K562 (cell line): ENCODE measurements around the gene CSTF1. TPM values are rescaled to one million over a fixed set of nuclear protein-coding genes. Genes with fewer than 3 reads are reported as not detected.

Experiments
- ATAC-seq: fragments of 200-7000 bp; cut with Tn5 transposase; 3 replicates; pipeline ENCODE4 v1.9.1; 2020; ENCODE audit warnings: moderate library complexity
- BruUV-seq: library from RNA; stranded (reverse); fragments of 400-500 nt; replicated peaks from 2 replicates; lab custom pipeline; 2021; lab: Mats Ljungman, UMichigan
- CTCF ChIA-PET: fragments of 300-600 bp; formaldehyde crosslinking; extraction: SDS; loops from one replicate; lab custom pipeline; 2021; ENCODE audit warnings: low intra/inter-chr PET ratio; lab: Yijun Ruan, JAX
- POLR2A ChIA-PET: fragments of 300-600, 350-650 bp; sonication (Branson Sonifier 250); formaldehyde crosslinking; extraction: SDS; loops from one replicate; lab custom pipeline; 2021; ENCODE audit warnings: antibody characterized with exemption, inconsistent platforms; lab: Yijun Ruan, JAX
- DNase-seq, 4 experiments: peaks; one replicate each; pipeline versions ENCODE4 v3.0.0 to v3.0.0-alpha.2; 2011 to 2018; ENCODE audit warnings: low spot score in 3 of 4, mixed read lengths in 3 of 4; ENCODE audit errors: extremely low read depth in 1 of 4
- FAIRE-seq: peaks from 2 replicates; lab custom pipeline; 2011; peaks lifted over from hg19 to GRCh38; lab: Jason Lieb, UNC
- H2AFZ ChIP-seq: 2 replicates; pipeline ENCODE4 v1.6.0; 2011; ENCODE audit warnings: low read depth, low read length, control low read depth, inconsistent platforms
- H3K27ac ChIP-seq: fragments of 200-600 bp; 3 replicates; pipeline ENCODE4 v1.8.0; 2011; ENCODE audit warnings: low read depth, mild to moderate bottlenecking, control low read depth, inconsistent platforms, low read length, moderate library complexity, mixed read lengths; ENCODE audit errors: extremely low read depth
- H3K27me3 ChIP-seq, 2 experiments: fragments of 300-600 bp in 1 of 2; 2 replicates in 1 of 2; 3 replicates in 1 of 2; pipeline versions ENCODE4 v1.6.0 to v1.8.0; 2011; ENCODE audit warnings: inconsistent platforms in 2 of 2, low read length in 2 of 2, mild to moderate bottlenecking in 1 of 2, mixed read lengths in 1 of 2, moderate library complexity in 1 of 2; ENCODE audit not compliant: control insufficient read depth in 2 of 2, insufficient read depth in 2 of 2
- H3K36me3 ChIP-seq: fragments of 300-600 bp; 3 replicates; pipeline ENCODE4 v1.8.0; 2011; ENCODE audit warnings: mild to moderate bottlenecking, low read length, inconsistent platforms; ENCODE audit not compliant: control insufficient read depth, insufficient read depth
- H3K4me1 ChIP-seq, 2 experiments: fragments of 200-600 bp in 1 of 2; replicated peaks in 1 of 2; 2 replicates in 1 of 2; 3 replicates in 1 of 2; pipeline versions ENCODE4 v1.5.1 to v1.8.0; 2011; ENCODE audit warnings: inconsistent platforms in 2 of 2, low read length in 2 of 2, mild to moderate bottlenecking in 1 of 2, mixed read lengths in 1 of 2, moderate library complexity in 1 of 2; ENCODE audit not compliant: control insufficient read depth in 2 of 2, insufficient read depth in 2 of 2
- H3K4me2 ChIP-seq: 2 replicates; pipeline ENCODE4 v1.6.1; 2011; ENCODE audit warnings: low read length, control low read depth, inconsistent platforms, mixed read lengths; ENCODE audit not compliant: insufficient read depth
- H3K4me3 ChIP-seq: fragments of 200-600 bp; sonication (generic), shearing (Covaris generic); 2 replicates; pipeline ENCODE4 v1.5.1; 2016; ENCODE audit warnings: control low read depth, inconsistent platforms
- H3K79me2 ChIP-seq: fragments of 200-600 bp; 3 replicates; pipeline ENCODE4 v1.8.0; 2011; ENCODE audit warnings: low read length, inconsistent platforms; ENCODE audit not compliant: control insufficient read depth, insufficient read depth
- H3K9ac ChIP-seq, 2 experiments: 2 replicates each; pipeline versions ENCODE4 v1.6.0 to v1.6.1; 2011; ENCODE audit warnings: low read depth in 2 of 2, low read length in 2 of 2, control low read depth in 1 of 2, inconsistent platforms in 1 of 2, mild to moderate bottlenecking in 1 of 2, mixed read lengths in 1 of 2; ENCODE audit not compliant: insufficient read depth in 1 of 2
- H3K9me1 ChIP-seq: one replicate; pipeline ENCODE4 v1.6.0; 2011; ENCODE audit warnings: inconsistent platforms, mild to moderate bottlenecking, low read length, moderate library complexity; ENCODE audit not compliant: control insufficient read depth, insufficient read depth
- H3K9me3 ChIP-seq: replicated peaks from 2 replicates; pipeline ENCODE4 v1.5.1; 2011; ENCODE audit warnings: low read depth, low read length, inconsistent platforms; ENCODE audit not compliant: control insufficient read depth, insufficient read depth
- H4K20me1 ChIP-seq: replicated peaks from 2 replicates; pipeline ENCODE4 v1.6.1; 2011; ENCODE audit warnings: low read length, inconsistent platforms, mixed read lengths; ENCODE audit not compliant: control insufficient read depth, insufficient read depth
- ARID2 ChIP-seq: fragments of 450-650 bp; IDR thresholded peaks from 2 replicates; pipeline ENCODE4 v1.6.1; 2017; ENCODE audit warnings: antibody characterized with exemption, mild to moderate bottlenecking
- EP300 ChIP-seq: IDR thresholded peaks from 2 replicates; pipeline ENCODE4 v1.6.1; 2012; ENCODE audit warnings: low read length, improper control_type of control experiment
- ESRRA ChIP-seq: fragments of 450-650 bp; IDR thresholded peaks from 2 replicates; pipeline ENCODE4 v1.6.1; 2014; ENCODE audit warnings: low read depth, mild to moderate bottlenecking, moderate library complexity, borderline replicate concordance
- NEUROD1 ChIP-seq: fragments of 150-350 bp; IDR thresholded peaks from 2 replicates; pipeline ENCODE4 v1.6.1; 2014; ENCODE audit warnings: borderline replicate concordance, low read length, low read depth; ENCODE audit not compliant: partially characterized antibody
- NR1H2 ChIP-seq: sonication (generic); formaldehyde crosslinking; IDR thresholded peaks from 2 replicates; pipeline ENCODE4 v1.4.0; 2020; ENCODE audit warnings: mild to moderate bottlenecking, missing genetic modification reagents
- OTX1 ChIP-seq: fragments of 450-650 bp; formaldehyde crosslinking; IDR thresholded peaks from 2 replicates; pipeline ENCODE4 v1.4.0; 2022; ENCODE audit warnings: mild to moderate bottlenecking
- POLR2AphosphoS2 ChIP-seq: IDR thresholded peaks from 2 replicates; pipeline ENCODE4 v1.6.1; 2012; ENCODE audit warnings: low read length, improper control_type of control experiment
- RCOR1 ChIP-seq, 2 experiments: IDR thresholded peaks; 2 replicates each; pipeline ENCODE4 v1.6.1; 2012; ENCODE audit warnings: low read depth in 2 of 2, low read length in 2 of 2, borderline replicate concordance in 1 of 2, improper control_type of control experiment in 1 of 2
- RUNX1 ChIP-seq: sonication (generic); IDR thresholded peaks from 2 replicates; pipeline ENCODE4 v1.6.1; 2016; ENCODE audit warnings: antibody characterized with exemption, low read depth
- ZNF184 ChIP-seq: sonication (generic); formaldehyde crosslinking; IDR thresholded peaks from 2 replicates; pipeline ENCODE4 v1.5.0; 2020; ENCODE audit warnings: missing genetic modification reagents
- ZNF444 ChIP-seq: fragments of 250-450 bp; sonication (Bioruptor Pico); IDR thresholded peaks from 2 replicates; pipeline ENCODE4 v1.4.0; 2020; ENCODE audit warnings: mild to moderate bottlenecking, moderate library complexity
- ZSCAN32 ChIP-seq: fragments of 450-650 bp; formaldehyde crosslinking; IDR thresholded peaks from 2 replicates; pipeline ENCODE4 v1.4.0; 2020; ENCODE audit warnings: mild to moderate bottlenecking, moderate library complexity
- WGBS: fragments of 100-300 bp; shearing (Covaris generic); methylation state at CpG from one replicate; pipeline ENCODE4 v1.1.6; 2016; ENCODE audit warnings: low coverage, mixed read lengths; ENCODE audit not compliant: insufficient coverage; ENCODE audit errors: missing lambda C conversion rate; 5-methylcytosine and 5-hydroxymethylcytosine counted together
- in situ Hi-C: fragments of 300-500 bp; cut with MboI; formaldehyde crosslinking; loops from 4 replicates; pipeline ENCODE4 v1.15.0; 2018; ENCODE audit warnings: inconsistent platforms, mixed read lengths
- intact Hi-C: fragments of 100-400 bp; cut with micrococcal nuclease; formaldehyde crosslinking; loops from 2 replicates; pipeline ENCODE4 v1.14.2; 2022
- polyA plus RNA-seq, 8 experiments: library from polyadenylated mRNA; depleted of rRNA in 4 of 8; stranded (reverse) in 5 of 8; unstranded in 3 of 8; fragments of >200 nt; fragmentation: Nextera tagmentation in 2 of 8; fragmentation: Illumina TruSeq in 1 of 8; extraction: Ambion mirVana in 2 of 8; extraction: Trizol in 1 of 8; gene quantifications; 2 replicates each; pipeline versions ENCODE4 v1.2.1 to v1.2.3, GENCODE V29; 2011 to 2014; ENCODE audit warnings: inconsistent platforms in 1 of 8, missing spikeins in 1 of 8
- total RNA-seq, 7 experiments: library from RNA; depleted of rRNA in 6 of 7; stranded (reverse); fragments of >200 nt in 6 of 7; fragmentation: Illumina TruSeq in 2 of 7; extraction: Trizol in 2 of 7; gene quantifications; 2 replicates each; pipeline versions ENCODE4 v1.2.1 to v1.2.3, GENCODE V29; 2011 to 2021; ENCODE audit warnings: low replicate concordance in 1 of 7
- TF ChIP-seq, protein P1 (sequence below), 2 experiments: fragments of 450-650 bp; conservative IDR thresholded peaks; 2 replicates each; pipeline ENCODE4 v1.6.1; 2017; ENCODE audit warnings: mild to moderate bottlenecking in 2 of 2, moderate library complexity in 2 of 2
- TF ChIP-seq, protein P2 (sequence below): fragments of 250-450 bp; sonication (Bioruptor Pico); IDR thresholded peaks from 2 replicates; pipeline ENCODE4 v1.4.0; 2020
- TF ChIP-seq, protein P3 (sequence below): sonication (generic); formaldehyde crosslinking; IDR thresholded peaks from 2 replicates; pipeline ENCODE4 v1.8.0; 2022; ENCODE audit warnings: mild to moderate bottlenecking, missing genetic modification reagents, borderline replicate concordance

Gene CSTF1
- total and polyA plus RNA-seq, 9 of the 15 experiments (the other 6 are each of a cell fraction or from before 2014, with no cell fraction given): 30.8 to 110 (median 53.4) TPM

DNA sequence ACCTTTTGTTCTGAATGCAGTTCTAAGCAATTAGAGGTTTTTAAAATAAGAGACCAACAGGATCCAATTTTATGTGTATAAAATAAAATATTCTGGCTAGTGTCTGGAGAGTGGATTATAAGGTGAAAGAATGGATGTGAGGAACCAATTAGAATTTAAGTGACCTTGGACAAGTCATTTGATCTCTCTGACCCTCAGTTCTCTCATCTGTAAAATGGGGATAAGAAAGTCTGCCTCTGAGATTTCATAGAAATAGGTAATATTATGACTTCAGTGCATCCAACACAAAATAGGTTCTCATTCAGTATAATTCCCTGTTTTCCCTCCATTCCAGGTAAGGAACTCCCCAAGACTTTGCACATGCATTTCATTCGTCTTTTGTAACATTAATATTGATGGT lies 38.5 kb downstream of the CSTF1 start:
- H3K27me3 ChIP-seq: no peaks in the 10 kb centered on the region
- no peak overlapping the region for H2AFZ ChIP-seq
- H3K4me3 ChIP-seq: no peak overlapping the region
- peak overlapping the region; percentile 21; the same call in 1 of the 3 replicates for H3K27ac ChIP-seq
- H3K9me3 ChIP-seq: no peaks in the 10 kb centered on the region
- peaks cover 100% of the 10 kb centered on the region for H3K79me2 ChIP-seq
- H3K9ac ChIP-seq: no peak overlapping the region
- no peak for FAIRE-seq
- ATAC-seq: no peak
- no TSS peak for BruUV-seq
- ChIA-PET CTCF (no interaction called here), POLR2A (interaction anchor here (1.4 to 2.2 kb wide), 3 partner anchors 10 to 19 kb away, joined by 6 to 12 read pairs (median 6); partner anchors contain the start of gene CASS4)
- no peak for DNase-seq
- H3K4me1 ChIP-seq: peaks cover 25 to 47% of the 10 kb centered on the region in 2 experiments
- H4K20me1 ChIP-seq: peaks cover 24% of the 10 kb centered on the region
- 100% methylated on average over 1 of the region's 1 CpG for WGBS
- peaks cover 88% of the 10 kb centered on the region for H3K36me3 ChIP-seq
- H3K9me1 ChIP-seq: no peaks in the 10 kb centered on the region
- in situ Hi-C loops: no loop called here
- no peak overlapping the region for H3K4me2 ChIP-seq
- intact Hi-C loops: no loop called here
- TF ChIP-seq OTX1: no peak
- TF ChIP-seq ESRRA: peak; percentile 47; the same call in 1 of the 2 replicates
- TF ChIP-seq NR1H2 (CRISPR knock-in tag): no peak
- no peak for TF ChIP-seq POLR2AphosphoS2
- TF ChIP-seq, protein P1, sequence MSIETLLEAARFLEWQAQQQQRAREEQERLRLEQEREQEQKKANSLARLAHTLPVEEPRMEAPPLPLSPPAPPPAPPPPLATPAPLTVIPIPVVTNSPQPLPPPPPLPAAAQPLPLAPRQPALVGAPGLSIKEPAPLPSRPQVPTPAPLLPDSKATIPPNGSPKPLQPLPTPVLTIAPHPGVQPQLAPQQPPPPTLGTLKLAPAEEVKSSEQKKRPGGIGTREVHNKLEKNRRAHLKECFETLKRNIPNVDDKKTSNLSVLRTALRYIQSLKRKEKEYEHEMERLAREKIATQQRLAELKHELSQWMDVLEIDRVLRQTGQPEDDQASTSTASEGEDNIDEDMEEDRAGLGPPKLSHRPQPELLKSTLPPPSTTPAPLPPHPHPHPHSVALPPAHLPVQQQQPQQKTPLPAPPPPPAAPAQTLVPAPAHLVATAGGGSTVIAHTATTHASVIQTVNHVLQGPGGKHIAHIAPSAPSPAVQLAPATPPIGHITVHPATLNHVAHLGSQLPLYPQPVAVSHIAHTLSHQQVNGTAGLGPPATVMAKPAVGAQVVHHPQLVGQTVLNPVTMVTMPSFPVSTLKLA (conservative IDR thresholded peaks at IDR 0.05): no peak
- TF ChIP-seq, protein P2, sequence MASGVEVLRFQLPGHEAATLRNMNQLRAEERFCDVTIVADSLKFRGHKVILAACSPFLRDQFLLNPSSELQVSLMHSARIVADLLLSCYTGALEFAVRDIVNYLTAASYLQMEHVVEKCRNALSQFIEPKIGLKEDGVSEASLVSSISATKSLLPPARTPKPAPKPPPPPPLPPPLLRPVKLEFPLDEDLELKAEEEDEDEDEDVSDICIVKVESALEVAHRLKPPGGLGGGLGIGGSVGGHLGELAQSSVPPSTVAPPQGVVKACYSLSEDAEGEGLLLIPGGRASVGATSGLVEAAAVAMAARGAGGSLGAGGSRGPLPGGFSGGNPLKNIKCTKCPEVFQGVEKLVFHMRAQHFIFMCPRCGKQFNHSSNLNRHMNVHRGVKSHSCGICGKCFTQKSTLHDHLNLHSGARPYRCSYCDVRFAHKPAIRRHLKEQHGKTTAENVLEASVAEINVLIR (CRISPR knock-in tag): no peak
- TF ChIP-seq, protein P3, sequence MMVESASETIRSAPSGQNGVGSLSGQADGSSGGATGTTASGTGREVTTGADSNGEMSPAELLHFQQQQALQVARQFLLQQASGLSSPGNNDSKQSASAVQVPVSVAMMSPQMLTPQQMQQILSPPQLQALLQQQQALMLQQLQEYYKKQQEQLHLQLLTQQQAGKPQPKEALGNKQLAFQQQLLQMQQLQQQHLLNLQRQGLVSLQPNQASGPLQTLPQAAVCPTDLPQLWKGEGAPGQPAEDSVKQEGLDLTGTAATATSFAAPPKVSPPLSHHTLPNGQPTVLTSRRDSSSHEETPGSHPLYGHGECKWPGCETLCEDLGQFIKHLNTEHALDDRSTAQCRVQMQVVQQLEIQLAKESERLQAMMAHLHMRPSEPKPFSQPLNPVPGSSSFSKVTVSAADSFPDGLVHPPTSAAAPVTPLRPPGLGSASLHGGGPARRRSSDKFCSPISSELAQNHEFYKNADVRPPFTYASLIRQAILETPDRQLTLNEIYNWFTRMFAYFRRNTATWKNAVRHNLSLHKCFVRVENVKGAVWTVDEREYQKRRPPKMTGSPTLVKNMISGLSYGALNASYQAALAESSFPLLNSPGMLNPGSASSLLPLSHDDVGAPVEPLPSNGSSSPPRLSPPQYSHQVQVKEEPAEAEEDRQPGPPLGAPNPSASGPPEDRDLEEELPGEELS (CRISPR knock-in tag): no peak
- no peak for TF ChIP-seq EP300
- TF ChIP-seq RUNX1: no peak
- TF ChIP-seq ZSCAN32 (CRISPR knock-in tag): no peak
- TF ChIP-seq NEUROD1: no peak
- TF ChIP-seq ZNF444 (CRISPR knock-in tag): no peak
- TF ChIP-seq ARID2: no peak
- TF ChIP-seq ZNF184 (CRISPR knock-in tag): no peak
- TF ChIP-seq RCOR1 (IDR thresholded peaks at IDR 0.05; ENCODE audit: borderline replicate concordance in 1 of 2, low read depth in 2 of 2, low read length in 2 of 2): 0 out of 4 replicates have a peak, but pooled peaks of 1 of the 2 experiments have one; percentile 29
